GM23248 (cell line): Measurements from ENCODE around the gene CLCN7.

ENCODE experiments used
- EZH2 ChIP-seq: fragments of 200-600 bp; sonication (generic); IDR thresholded peaks from 2 replicates; pipeline ENCODE4 v1.6.1; 2018; ENCODE audit warnings: antibody characterized with exemption, mild to moderate bottlenecking; ENCODE audit not compliant: insufficient read depth, poor library complexity, severe bottlenecking
- EZH2phosphoT487 ChIP-seq: fragments of 200-600 bp; sonication (generic); IDR thresholded peaks from 2 replicates; pipeline ENCODE4 v1.6.1; 2018; ENCODE audit warnings: antibody characterized with exemption, moderate library complexity, mild to moderate bottlenecking, low read depth; ENCODE audit not compliant: insufficient read depth

DNA sequence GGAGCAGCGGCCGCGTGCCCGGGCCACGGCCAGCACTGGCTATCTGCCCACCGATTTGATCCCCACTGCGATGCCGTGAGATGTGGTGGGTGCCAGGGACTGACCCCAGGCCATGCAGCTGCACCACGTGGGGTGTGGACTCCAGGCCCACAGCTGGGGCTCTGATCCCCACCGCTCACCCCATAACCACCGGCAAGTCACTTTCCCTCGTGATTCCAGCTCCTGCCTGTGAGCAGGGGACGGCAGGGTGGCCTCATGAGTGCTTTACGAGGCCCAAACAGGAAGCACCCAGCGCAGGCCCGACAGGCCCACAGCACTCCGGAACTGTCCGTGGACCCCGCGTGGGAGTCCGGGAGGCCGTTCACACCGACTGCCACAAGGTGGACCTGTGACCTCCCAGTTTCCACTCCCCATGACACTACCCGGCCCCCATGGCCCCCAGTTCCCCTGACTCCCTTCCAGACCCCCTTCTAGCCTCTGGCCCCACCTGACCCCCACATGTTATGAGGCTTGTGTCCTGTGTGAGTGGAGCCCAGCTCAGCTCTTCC lies 13.3 kb upstream of the CLCN7 start:
- TF ChIP-seq EZH2 (no peak), EZH2phosphoT487 (no peak)
